Measurements from ENCODE around the gene HLF. TPM values are rescaled to one million over a fixed set of nuclear protein-coding genes. Genes with fewer than 3 reads are reported as not detected.

Gene HLF
- total RNA-seq, 3 donors from 2014 or later: 11.8 to 21.4 (median 13.4) TPM

- TF ChIP-seq POLR2AphosphoS5 (IDR thresholded peaks at IDR 0.05): no peak
- TF ChIP-seq CTCF (IDR thresholded peaks at IDR 0.05): no peak
- no peak for TF ChIP-seq POLR2A (IDR thresholded peaks at IDR 0.05)
- H3K4me1 ChIP-seq: no peaks in the 10 kb centered on the region
- H3K27me3 ChIP-seq: no peaks in the 10 kb centered on the region
- H3K4me3 ChIP-seq: no peak overlapping the region
- DNase-seq (ENCODE audit: low spot score in 2 of 2): no peak
- no peak overlapping the region for H3K27ac ChIP-seq
- intact Hi-C loops (cut with DNase I; ENCODE audit: low total_unique reads): no loop called here
- H3K36me3 ChIP-seq: no peaks in the 10 kb centered on the region
- no peaks in the 10 kb centered on the region for H3K9me3 ChIP-seq
Observed at GRCh38 chr17:55223524-55223923, 41.2 kb upstream of the HLF start.

- no peak for TF ChIP-seq POLR2AphosphoS5 (IDR thresholded peaks at IDR 0.05)
- intact Hi-C loops (cut with DNase I; ENCODE audit: low total_unique reads): no loop called here
- H3K36me3 ChIP-seq: no peaks in the 10 kb centered on the region
- no peaks in the 10 kb centered on the region for H3K27me3 ChIP-seq
- H3K4me1 ChIP-seq: no peaks in the 10 kb centered on the region
- no peaks in the 10 kb centered on the region for H3K9me3 ChIP-seq
- no peak overlapping the region for H3K4me3 ChIP-seq
- H3K27ac ChIP-seq: no peak overlapping the region
- DNase-seq (ENCODE audit: low spot score in 2 of 2): no peak
Observed at GRCh38 chr17:55224746-55225145, 40.0 kb upstream of the HLF start.

GRCh38 chr17:55225237-55225636 is 39.5 kb upstream of the HLF start:
- Histone ChIP-seq H3K27me3 (no peaks in the 10 kb centered on the region), H3K9me3 (no peaks in the 10 kb centered on the region), H3K27ac (no peak overlapping the region), H3K4me1 (no peaks in the 10 kb centered on the region), H3K36me3 (no peaks in the 10 kb centered on the region), H3K4me3 (no peak overlapping the region)
- intact Hi-C loops (cut with DNase I; ENCODE audit: low total_unique reads): no loop called here
- TF ChIP-seq POLR2A (IDR thresholded peaks at IDR 0.05) (no peak), POLR2AphosphoS5 (IDR thresholded peaks at IDR 0.05) (no peak), CTCF (IDR thresholded peaks at IDR 0.05) (no peak)
- no peak for DNase-seq (ENCODE audit: low spot score in 2 of 2)

- no peak overlapping the region for H3K4me3 ChIP-seq
- no peak for TF ChIP-seq POLR2A (IDR thresholded peaks at IDR 0.05)
- no peak for TF ChIP-seq POLR2AphosphoS5 (IDR thresholded peaks at IDR 0.05)
- TF ChIP-seq CTCF (IDR thresholded peaks at IDR 0.05): no peak
Observed at GRCh38 chr17:55228683-55229192, 36.0 kb upstream of the HLF start.

GRCh38 chr17:55229276-55229675 is 35.5 kb upstream of the HLF start:
- H3K36me3 ChIP-seq: no peaks in the 10 kb centered on the region

More at GRCh38 chr17:55228683-55229192, 36.0 kb upstream of the HLF start:
- no peaks in the 10 kb centered on the region for H3K36me3 ChIP-seq
- intact Hi-C loops (cut with DNase I; ENCODE audit: low total_unique reads): no loop called here
- no peak for DNase-seq (ENCODE audit: low spot score in 2 of 2)
- no peaks in the 10 kb centered on the region for H3K9me3 ChIP-seq
- H3K4me1 ChIP-seq: no peaks in the 10 kb centered on the region
- no peaks in the 10 kb centered on the region for H3K27me3 ChIP-seq
- H3K27ac ChIP-seq: no peak overlapping the region

More at GRCh38 chr17:55229276-55229675, 35.5 kb upstream of the HLF start:
- Histone ChIP-seq H3K4me3 (no peak overlapping the region), H3K27me3 (no peaks in the 10 kb centered on the region), H3K4me1 (no peaks in the 10 kb centered on the region), H3K9me3 (no peaks in the 10 kb centered on the region), H3K27ac (no peak overlapping the region)
- intact Hi-C loops (cut with DNase I; ENCODE audit: low total_unique reads): no loop called here
- no peak for DNase-seq (ENCODE audit: low spot score in 2 of 2)
- no peak for TF ChIP-seq POLR2AphosphoS5 (IDR thresholded peaks at IDR 0.05)
- no peak for TF ChIP-seq CTCF (IDR thresholded peaks at IDR 0.05)
- no peak for TF ChIP-seq POLR2A (IDR thresholded peaks at IDR 0.05)
